ENCODE measurements around the gene COL6A1.
"Not testable (repeated sequence)": the region's sequence is repeated elsewhere in the genome, so short reads cannot be mapped to it uniquely, and the experiment has no call there.

Gene COL6A1

GRCh38 chr21:46033410-46034400 lies 52.1 kb downstream of the COL6A1 start:
- DNase-seq = peak; percentile 21

DNA sequence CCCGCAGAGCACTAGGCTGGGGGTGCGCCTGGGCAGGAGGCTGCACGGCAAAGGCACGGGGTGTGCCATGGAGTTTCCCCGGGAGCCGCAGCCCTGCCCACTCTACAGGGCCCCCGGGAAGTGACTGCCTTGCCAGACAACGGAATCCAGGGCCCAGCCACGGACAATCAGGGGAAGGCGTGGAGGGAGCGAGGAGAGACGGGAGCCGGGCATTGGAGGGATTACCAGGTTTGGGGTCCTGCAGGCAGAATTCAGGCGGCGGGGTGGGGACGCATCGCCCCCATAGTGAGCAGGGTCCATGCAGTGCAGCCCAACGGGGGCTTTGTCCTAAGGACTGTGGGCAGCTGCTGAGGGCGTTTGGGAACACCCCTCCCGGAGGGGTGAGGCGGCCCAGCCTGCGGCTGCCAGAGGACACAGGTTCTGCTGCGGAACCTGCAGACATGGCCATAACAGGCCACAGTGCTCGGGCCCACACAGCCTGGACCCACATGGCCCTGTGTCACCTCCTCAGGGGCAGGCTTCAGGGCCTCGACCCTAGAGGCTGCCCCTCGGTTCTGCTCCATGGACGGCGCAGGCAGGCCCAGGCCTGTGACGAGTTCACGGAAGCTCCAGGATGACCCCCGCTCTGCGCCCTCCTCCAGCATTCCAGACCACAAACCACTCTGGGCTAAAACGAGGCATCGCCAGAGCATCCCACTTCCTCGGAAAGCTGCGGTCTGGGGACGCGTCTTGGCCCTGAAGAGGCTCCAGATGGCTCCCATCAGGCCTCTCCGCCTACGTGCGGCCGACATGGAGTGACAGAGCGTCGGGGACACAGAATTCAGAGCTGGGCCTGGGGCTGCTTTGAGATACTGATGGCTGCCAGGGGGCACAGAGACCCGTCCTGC lies 54.5 kb downstream of the COL6A1 start:
- DNase-seq = no peak

- no peak for DNase-seq
Measured at GRCh38 chr21:46036696-46037330, 55.2 kb downstream of the COL6A1 start.

GRCh38 chr21:46037331-46038325 lies 56.1 kb downstream of the COL6A1 start:
- no peak for DNase-seq

DNA sequence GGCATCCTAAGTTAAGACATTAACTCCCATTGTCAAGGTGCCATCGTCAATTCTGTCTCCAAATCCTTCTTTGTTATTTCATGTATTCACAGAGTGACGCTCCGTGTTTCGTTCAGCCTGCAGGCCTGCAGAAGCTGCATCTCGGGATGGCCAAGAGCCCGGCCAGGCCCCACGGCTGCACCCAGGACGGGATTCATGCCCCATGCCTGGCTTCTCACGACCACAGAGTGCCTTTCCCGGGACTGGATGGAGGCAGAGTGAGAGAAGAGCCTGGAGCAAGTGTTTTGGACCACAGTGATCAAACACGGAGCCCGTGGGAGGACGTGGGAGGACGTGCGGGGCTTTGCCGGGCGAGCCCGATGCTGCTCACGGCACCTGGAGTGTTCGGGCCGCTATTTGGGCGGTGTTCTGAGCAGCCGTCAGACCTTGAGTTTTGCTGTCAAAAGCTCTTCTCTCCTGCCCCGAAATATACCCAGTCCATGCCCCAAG lies 56.8 kb downstream of the COL6A1 start:
- DNase-seq = no peak

DNA sequence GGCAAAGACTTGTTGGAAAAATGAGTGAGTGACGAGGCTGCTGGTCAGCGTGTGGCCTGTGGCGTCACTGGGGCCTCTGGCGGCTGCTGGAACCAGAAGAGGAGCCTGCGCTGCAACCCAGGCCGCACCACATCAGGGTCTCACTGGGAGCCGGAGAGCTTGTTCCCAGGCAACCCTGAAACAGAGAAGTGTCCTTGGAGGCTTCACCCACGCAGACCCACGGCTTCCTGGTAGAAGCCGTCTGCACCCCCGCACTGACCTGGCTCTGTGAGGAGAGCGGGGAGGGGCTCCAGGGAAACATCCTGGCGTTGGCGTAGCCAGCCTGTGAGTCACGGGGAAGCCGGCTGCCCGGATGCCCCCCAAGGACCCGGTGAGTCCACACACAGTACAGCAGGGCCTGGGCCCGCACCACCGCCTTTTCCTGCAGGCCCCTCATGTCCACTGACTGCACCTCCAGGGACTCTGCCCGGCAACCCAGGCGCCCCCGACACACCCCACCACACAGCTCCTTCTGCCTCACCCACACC lies 57.4 kb downstream of the COL6A1 start:
- no peak for DNase-seq

DNA sequence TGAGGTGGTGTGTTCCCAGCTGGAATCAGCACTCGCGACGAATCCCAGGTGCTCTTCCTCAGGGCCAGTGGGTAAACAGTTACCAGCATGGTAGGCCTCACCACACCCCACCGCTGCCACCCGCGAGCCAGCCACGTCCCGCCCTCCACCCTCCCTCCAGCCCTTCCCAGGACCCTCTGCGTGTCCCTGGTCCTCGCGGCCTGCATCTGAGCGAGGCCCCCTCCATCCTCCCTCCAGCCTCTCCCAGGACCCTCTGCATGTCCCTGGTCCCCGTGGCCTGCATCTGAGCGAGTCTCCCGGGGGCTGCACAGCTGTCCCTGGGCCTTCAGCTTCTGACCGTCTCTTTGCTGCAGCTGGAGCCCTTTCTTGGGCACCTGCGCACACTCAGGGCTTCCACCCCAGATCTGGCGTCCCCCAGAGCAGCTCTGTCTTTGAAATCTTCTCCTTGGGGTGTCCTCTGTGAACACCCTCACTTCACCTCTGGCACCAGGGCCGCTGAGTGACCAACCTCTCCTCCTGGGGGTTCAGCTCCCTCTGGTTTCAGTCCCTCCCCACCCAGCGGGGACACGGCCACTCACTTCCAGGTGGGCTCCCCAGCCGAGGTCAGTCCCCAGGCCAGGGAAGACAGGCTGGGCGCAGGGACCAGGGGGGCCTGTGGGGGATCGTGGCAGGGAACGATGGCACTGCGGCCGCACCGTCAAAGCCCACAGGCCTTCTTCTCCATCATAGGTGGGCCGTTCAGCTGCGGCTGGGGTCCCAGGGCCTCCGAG lies 58.5 kb downstream of the COL6A1 start:
- DNase-seq = no peak

GRCh38 chr21:46040707-46041106 lies 59.1 kb downstream of the COL6A1 start:
- DNase-seq = peak; percentile 68

DNA sequence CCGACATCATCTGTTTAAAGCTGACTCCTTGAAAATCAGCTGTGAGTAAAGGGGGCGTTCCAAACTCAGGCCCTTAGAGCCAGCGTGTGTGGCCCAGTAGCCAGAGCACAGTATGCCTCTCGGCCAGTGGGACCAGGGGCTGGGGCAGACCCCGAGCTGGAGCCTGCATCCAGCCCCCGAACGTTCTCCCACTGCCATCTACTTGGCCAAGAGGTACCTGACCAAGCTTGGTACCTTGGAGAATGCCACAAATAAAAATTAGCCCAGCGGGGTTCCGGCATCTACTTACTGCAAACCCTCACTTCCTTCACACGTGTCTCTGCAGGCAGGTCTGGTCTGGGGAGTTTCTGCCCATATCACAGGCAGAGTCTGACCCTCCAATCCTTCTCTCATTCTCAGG lies 59.6 kb downstream of the COL6A1 start:
- no peak for DNase-seq

- no peak for DNase-seq
Measured at GRCh38 chr21:46045154-46045553, 63.6 kb downstream of the COL6A1 start.

- DNase-seq = no peak
Measured at GRCh38 chr21:46046471-46046870, 64.9 kb downstream of the COL6A1 start.

DNA sequence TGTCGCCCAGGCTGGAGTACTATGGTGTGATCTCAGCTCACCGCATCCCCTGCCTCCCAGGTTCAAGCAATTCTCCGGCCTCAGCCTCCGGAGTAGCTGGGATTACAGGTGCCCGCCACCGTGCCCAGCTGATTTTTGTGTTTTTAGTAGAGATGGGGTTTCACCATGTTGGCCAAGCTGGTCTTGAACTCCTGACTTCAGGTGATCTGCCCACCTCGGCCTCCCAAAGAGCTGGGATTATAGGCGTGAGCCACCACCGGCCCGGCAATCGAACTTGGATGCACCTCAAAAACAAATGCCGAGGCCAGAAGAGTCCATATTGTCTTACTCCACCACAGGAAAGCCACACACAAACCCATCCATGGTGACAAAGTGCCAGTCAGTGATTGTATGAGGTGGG lies 65.3 kb downstream of the COL6A1 start:
- DNase-seq = not testable (repeated sequence)

- no peak for DNase-seq
Measured at GRCh38 chr21:46048926-46049889, 67.6 kb downstream of the COL6A1 start.

GRCh38 chr21:46049890-46050667 lies 68.5 kb downstream of the COL6A1 start:
- DNase-seq = no peak

DNA sequence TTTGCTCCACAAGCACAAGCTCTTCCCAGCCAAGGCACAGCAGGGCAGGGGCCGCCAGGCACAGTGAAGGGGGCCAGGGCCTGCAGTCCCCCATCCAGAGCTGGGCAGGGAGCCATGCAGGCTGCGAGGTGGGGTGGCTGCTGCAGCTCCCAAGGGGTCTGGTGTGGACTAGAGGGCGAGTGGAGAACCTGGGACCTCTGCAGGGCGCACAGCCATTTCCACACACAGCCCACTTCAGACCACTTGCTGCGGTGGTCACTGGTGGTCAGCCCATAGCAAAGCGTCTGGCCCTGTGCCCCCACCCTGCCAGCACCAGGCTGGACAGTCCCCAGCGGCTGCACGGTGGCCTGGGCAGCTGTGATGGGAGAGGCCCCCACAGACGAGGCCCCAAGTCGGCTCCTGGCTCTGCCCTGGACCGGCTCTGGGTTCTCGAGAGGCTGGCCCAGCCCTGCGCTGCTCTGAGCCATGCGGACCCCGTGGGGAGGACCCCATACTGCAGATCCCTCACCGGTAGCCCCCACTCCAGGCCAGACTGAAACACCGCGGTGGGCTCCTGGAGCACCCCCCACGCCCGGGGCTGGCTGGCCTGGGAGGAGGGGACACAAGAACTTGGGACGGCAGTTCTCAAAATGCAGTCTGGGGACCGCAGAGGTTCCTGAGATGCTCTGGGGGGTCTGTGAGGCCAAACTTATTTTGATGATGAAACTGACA lies 69.3 kb downstream of the COL6A1 start:
- DNase-seq = no peak

DNA sequence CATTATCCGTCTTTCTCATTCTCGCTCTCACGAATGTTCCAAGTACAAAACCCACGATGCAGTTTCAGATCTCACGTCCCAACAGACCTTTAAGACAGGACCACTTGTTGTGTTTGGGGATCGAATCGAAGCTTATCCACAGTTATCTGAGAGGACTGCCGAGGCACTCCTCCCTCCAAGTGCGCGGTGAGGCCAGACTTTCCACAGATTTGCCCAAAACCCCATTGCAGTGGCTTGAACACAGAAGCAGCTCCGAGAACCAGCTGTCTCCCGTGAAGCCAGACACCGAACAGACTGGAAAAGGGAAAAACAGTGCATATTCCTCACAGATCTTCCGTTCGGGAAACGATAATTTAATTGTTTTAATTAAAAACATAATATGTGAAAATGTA lies 69.8 kb downstream of the COL6A1 start:
- DNase-seq = no peak

DNA sequence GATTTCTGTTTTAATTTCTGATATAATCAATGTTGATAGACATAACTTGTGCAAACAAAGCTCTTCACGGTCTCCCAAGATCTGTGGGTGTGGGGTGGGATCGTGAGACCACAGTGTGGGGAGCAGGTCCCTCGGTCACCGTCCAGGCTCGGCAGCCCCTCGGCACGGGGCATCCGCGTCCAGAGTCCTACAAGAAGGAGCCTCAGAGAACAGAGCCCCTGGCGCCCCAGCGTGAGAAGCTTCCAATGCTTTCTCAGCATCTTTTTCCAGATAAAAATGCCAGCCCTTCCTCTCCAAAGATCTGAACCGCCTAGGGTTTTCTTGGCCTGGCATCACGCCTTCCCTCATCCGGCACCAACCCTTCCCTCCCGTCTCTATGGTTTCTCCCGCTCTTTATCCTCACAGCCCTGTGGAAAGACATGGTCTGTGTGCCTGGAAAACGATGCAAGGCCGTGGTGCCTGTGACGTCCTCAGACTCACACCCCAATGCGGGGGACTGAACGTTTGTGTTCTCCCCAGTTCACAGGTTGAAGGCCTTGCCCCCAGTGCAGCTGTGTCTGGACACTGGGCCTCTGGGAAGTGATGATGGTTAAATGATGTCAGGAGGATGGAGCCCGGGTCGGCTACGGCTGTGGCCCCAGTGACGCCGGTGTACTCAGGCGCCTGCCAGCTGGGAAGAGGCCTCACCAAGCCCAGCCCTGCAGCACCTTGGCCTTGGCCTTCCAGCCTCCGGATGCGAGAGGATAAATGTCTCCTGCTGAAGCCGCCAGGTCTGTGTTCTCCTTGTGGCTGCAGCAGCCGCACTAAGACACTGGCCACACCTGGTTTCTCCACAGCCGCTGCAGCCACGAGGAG lies 70.5 kb downstream of the COL6A1 start:
- no peak for DNase-seq

Measured in NCI-H1436 (cell line).